Superior temporal gyrus (tissue), 1 donor: ENCODE measurements around the gene AP2A1.

Experiments used
- DNase-seq: peaks from one replicate; pipeline ENCODE4 v3.0.0-alpha.2; 2016; ENCODE audit errors: extremely low spot score

The AP2A1 gene

DNA sequence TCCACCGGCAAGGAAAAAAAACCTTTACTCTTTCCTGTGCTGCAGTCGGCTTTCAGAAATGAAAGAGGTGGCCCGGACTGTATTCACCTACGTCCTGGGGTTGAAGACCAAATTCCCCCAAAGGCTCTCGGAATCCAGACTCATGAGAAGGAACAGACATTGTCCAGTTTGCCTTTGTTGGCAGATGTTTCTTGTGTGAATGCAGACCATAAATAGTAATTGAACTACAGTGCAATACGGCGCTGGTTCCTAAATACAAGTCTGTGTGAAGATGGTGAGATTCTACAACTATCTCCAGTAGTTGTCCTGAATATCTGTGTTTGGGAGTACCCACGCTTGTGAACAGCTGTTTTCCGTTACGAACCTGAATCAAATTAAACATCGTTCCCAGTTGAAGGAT lies 72.9 kb downstream of the AP2A1 start:
- no peak for DNase-seq

DNA sequence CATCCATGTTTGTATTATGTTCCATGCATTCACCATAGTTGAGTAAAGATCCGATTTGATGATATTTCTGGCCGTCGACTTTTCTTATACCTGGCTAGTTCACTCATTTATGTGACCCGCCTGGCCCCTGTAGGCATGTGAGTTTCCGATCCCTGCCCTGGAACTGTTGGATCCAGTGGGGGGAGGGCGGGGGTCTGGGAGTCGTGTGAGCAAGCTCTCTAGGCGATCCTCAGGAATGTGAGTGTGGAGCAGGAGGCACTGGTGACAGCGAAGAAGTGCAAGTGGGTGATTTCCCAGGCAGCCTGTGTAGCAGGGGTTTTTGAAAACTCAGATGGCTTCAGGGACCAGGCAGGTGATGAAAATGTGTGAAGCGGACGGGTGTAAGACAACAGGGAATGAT lies 73.5 kb downstream of the AP2A1 start:
- no peak for DNase-seq

DNA sequence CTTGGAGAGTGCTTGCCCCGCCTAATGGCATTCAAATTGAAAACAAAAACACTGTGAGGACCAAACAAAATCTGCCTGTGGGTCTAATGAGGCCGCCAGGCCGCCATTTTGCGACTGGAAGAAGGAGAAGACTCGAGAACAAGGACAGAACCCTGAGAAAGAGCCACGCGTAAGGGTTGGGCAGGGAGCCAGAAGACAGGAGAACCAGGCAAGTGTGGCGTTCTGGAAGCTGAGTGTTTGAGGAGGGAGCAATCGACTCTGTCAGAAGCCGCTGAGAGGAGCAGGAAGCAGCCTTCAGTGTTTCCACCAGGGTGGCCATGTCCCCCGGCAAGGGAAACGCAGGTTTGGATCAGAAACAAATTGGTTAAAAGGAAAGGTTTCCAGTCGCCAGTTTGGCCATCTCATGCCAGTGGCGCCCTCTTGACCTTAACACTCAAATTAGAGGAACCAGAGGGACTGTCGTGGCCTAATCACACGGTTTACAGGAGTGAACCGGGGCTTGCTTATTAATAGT lies 74.0 kb downstream of the AP2A1 start:
- no peak for DNase-seq

DNA sequence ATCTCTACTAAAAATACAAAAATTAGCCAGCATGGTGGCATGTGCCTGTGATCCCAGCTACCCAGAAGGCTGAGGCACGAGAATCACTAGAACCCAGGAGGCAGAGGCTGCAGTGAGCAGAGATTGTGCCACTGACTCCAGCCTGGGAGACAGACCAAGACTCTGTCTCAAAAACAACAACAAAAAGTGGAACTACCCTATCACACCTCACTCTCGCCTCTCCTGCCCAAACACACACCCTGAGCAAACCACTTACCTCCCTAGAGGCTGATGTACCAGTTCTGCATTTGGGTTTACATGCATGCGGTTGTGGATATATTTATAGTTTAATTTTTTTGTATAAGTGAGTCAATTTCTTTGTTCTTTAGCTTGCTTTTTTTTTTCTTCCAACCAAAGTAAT lies 76.5 kb downstream of the AP2A1 start:
- no peak for DNase-seq

DNA sequence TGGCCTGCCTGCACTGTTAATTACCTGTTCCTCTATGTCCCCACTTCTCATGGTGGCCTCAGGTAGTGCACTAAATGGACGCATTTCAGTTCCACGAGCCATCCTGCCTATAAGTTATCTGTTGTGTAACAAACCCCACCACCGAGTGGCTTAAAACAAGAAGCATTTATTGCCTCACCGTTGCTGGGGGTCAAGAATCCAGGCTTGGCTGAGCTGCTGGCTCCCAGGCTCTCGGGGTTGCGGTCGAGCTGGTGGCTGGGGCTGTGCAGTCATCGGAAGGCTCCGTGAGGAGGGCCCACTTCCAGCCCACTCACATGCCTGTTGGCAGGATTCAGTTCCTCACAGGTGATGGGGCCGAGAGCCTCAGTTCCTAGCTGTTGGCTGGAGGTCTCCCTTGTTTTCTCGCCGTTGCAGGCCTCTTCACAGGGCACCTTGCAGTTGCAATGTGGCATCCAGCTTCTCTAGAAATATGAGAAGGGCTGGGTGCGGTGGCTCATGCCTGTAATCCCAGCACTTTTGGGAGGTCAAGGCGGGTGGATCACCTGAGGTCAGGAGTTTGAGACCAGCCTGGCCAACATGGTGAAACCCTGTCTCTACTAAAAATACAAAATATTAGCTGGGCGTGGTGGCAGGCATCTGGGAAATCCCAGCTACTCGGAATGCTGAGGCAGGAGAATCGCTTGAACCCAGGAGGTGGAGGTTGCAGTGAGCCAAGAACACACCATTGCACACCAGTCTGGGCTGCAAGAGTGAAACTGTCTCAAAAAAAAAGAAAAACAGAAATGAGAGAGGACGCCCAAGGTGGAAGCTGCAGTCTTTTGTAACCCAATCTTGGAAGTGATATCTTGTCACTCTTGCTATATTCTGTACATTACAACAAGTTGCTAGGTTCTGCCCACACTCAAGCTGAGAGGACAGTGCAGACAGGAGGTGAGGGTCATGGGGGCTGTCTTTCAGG lies 77.6 kb downstream of the AP2A1 start:
- DNase-seq: no peak

DNA sequence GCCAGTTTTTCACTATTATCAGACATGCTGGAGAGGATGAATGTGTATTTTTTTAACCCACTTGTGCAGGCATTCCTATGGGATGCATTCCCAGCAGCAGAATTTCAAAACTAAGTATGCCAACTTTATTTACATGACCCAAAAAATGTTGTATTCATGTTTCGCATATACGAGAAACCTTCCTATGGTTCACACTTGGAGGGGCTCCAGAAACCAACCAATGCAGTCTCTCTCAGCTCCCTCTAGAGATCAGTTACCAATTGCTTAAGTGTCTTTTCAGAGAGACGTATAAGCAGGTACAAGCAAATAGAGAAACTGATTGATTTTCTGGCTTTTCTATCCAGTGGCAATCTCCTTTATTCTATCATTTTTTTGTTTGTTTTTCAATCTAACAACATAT lies 78.6 kb downstream of the AP2A1 start:
- DNase-seq: no peak

DNA sequence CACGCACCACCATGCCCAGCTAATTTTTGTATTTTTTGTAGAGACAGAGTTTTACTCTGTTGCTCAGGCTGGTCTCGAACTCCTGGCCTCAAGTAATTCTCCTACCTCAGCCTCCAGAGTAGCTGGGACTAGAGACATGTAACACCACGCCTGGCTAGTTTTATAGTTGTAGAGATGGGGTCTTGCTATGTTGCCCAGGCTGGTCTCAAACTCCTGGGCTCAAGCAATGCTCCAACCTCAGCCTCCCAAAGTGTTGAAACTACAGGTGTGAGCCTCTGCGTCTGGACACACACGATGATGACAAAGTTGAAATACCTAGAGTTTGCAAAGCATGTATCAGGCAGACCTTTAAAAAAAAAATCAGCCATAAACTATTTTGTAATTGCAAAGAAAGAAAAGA lies 79.6 kb downstream of the AP2A1 start:
- no peak for DNase-seq

DNA sequence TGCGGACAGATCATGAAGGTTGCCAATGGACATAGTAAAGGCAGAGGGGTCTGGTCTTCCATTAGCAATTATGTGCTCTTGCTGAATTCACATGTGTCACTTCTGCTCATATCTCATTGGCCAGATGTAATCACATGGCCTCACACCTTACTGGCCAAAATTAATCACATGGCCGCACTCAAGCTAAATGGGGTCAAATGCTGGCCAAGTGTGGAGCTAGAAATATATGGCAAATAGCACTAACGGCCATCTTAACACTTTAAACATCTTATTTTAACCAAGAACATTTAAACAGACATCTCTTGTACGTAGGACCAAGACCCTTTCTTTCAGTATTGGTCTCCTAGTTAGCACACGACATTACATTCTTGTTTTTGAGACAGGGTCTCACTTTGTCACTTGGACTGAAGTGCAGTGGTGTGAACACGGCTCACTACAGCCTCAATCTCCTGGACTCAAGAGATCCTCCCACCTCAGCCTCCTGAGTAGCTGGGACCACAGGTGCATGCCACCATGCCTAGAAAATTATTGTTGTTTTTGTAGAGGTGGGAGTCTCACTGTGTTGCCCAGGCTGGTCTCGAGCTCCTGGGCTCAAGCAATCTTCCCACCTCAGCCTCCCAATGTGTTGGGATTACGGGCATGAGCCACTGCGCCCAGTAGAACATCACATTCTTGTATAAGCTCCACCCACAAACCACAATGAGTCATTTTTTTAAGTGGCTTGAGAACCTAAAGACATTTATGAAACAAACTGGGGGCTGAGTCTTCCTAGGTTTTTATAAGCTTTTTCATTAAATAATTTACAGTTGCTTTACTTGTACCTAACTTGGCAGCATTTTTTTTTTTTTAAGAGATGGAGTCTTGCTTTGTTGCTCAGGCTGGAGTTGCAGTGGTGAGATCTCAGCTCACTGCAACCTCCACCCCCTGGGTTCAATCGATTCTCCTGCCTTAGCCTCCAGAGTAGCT lies 81.2 kb downstream of the AP2A1 start:
- no peak for DNase-seq

DNA sequence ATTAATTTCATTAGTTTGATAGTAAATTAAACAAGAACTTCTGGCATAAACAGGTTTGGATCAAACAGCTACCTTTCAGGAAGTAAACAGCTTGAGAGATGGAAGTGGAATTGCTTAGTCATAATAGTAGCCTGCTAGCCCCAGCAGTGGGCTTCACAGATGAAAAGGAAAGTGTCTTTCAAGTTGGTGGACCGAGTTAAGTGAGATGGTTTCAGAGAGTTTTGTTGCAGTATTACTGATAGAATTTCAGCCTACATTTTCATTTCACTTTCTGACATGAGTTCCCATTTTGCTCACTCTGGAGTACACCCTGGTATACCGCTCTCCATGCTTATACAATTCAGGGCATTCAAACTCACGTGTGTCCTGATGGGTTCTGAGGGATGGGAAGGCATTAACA lies 82.1 kb downstream of the AP2A1 start:
- DNase-seq: no peak

DNA sequence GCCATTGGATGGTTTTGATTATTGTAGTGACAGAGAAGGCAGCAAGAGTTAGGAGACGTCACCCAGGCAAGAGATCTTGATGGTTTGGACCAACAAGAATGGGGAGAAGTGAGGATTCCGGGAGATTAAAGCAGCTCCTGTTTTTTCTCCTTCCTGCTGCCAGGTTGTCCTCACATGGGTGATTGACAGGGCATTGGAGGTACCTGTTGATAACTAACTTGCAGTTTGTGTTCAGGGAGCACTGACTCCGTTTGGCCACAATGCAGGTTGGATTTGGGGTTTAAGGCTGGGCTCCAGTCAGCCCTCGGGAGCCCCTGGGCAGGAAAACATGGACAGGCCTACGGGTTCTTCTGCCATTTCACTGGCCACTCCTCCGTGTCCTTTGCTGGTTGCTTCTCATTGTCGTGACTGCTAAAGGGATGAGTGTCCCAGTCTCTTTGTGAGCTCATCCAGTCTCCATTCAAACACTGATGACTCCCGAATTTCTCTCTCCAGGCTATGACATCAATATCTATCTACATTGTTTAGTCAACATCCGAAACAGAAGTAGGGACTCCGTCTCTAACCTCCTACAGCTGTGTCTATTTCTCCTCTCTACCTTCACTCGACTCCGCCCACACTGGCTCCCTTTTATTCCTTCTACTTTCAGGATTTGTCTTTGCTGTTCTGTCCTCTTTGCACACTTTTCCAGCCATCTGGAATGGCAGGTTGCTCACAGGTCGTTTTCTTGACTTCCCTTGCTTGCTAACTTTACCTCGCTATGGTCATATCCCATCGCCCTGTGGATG lies 82.8 kb downstream of the AP2A1 start:
- DNase-seq: no peak

DNA sequence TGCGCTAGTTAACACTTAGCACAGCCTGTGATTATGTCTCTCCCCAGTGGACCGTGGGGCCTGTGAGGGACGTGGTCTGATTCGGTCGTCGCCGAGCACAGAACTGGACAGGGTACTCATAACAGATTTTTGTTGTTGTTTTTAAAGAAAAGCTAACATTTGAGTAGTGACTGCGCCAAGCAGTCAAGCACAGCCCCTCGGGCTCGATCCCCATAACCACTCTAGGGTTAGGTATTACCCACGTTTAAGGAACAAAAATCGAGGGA lies 83.4 kb downstream of the AP2A1 start:
- no peak for DNase-seq

DNA sequence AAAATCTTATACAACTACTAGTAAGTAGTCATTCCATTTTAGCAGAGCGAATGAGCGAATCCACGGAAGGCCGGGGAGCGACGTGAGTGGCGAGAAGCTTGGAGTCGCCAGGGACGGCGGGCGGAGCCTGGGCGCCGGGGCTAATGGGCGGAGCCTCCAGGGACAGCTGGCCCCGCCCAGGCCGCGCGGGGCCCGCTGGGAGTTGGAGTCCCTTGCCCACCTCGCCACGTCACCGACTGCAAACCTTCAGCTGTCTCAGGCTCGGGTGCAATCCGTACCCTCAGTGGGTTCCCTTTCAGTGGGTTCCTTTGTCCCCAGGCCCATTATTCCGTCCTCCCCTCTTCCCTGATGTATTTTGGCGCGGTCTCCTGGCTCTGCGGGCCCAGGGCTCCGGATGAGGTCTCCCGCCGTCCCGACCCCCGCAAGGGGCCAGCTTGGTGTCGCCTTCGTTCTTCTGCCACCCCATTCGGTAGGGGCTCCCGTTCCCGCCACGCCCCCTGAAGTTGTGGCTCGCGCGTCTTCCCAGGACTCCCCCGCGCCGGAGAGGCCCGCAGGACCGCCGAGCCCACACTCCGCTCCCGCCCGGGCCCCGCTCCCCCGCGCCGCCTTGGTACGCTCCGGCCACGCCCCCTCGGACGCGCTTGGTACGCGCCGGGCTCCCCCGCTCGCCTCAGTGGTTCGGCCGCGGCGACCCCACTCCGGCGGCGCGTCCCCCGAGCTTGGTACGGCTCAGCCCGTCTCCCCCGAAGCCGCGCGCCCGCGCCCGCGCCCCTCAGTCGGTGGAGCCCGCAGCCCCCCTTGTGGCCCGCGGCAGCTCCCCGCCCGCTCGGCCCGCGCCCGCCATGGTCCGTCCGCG lies 83.9 kb downstream of the AP2A1 start, which contains the start of gene PTOV1:
Gene PTOV1, plus strand, starts transcription at position 673 of the 856 bp plus-strand sequence.
- DNase-seq: peak; percentile 96

DNA sequence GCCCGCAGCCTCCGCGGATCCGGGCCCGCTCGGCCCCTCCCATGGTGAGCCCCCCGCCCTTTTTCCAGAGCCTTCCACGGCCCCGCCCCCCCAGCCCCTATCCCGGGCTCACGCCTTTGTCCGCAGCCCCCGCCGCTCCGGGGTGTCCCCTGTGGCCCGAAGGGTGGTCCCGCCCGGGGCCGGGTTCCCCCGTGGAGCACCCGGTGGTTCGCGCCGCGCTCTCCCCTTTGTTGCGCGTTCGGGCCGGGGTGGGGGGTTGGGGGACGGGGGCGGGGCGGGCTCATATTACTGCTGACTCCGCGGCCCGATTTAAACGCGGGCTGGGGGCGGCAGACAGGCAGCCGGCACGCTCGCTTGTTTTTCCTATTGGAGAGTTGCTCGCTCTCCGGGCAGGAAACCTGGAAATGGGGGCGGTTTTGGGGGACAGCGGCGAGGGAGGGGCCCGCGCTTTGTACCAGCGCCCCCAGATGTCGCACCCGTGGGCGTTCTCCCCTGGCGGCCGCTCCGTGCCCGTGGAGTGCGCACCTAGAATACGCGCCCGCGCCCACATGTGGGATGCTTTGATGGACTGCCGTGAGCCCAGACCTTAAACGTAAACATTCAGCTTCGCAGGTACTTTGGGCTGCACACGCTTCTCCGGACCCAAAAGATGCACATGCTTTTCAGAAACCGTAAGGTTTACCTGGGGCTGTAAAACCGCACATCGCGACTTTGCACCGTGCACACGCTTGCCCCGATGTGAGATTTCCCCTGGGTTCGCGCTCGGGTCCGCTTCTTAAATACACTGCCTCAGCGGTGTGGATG lies 84.9 kb downstream of the AP2A1 start:
- DNase-seq: no peak

DNA sequence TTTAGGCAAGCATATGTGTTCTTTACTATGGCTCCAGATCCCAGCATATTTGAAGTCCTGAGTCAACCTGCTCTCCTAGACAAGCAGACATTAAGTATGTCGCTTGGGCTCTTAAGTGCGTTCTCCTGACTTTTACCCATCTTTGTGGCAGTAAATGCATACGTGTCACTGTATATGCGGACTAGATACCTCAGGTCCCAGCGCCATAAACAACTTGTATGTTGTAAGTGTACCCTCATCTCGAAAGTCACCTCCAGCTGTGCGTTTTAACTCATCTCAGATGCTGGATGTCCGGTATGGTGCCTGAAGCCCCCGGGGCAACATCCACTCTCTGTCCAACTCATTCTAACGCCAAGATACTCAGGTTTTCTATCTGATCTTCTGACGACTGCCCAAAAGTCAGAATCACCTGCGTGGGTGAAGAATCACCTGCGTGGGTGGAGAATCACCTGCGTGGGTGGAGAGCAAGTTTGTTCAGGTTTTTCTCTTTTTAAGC lies 85.9 kb downstream of the AP2A1 start:
- DNase-seq: no peak

DNA sequence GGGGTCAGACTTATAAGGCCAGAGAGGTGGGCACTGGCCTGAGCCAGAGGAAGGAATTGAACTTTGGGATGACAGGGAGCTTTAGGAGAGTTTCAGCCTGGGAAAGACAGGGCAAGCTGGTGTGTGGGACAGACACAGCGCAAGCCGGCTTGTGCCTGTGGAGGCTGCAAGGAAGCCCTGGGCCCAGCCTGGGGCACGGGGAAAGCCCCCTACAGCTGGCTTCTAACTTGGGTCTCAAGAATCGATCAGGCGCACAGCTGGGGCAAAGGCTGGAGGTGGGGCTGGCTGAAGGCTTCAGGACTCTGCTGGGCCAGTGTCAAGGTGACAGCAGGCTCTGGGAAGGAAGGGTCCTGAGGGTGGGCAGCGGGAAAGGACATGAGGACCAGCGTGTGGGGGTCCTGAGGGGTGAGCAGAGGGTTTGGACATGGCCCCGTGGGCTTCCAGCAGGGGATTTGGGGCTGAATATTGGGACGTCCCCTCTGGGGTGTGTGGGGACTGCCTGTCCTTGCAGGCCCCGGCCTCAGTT lies 87.1 kb downstream of the AP2A1 start:
- no peak for DNase-seq

DNA sequence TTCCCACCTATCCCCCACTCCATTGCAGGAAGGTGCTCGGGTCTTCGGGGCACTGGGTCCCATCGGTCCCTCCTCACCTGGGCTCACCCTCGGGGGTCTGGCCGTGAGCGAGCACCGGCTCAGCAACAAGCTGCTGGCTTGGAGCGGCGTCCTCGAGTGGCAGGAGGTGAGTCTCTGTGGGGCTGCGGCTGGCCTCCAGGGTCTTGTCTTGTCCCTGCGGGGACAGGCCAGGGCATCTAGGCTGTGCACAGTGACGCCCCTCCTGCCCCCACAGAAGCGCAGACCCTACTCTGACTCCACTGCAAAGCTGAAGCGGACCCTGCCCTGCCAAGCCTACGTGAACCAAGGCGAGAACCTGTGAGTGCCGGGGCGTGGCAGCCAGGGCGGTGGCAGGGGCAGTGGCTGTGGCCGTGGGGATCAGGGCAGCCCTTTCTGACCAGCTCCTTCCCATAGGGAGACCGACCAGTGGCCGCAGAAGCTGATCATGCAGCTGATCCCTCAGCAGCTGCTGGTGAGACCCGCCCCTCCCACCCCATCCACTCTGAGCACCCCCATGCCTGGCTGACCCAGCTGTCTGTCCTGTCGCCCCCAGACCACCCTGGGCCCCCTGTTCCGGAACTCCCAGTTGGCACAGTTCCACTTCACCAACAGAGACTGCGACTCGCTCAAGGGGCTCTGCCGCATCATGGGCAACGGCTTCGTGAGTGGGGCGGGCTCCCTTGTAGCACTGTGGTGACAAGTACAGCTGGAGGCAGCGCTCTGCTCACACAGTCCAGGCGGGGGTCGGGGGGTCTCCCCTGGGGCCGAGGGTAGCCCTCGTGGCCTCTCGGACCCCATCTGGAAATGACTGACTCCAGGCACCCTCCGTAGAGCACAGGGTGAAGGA lies 87.8 kb downstream of the AP2A1 start:
- no peak for DNase-seq

DNA sequence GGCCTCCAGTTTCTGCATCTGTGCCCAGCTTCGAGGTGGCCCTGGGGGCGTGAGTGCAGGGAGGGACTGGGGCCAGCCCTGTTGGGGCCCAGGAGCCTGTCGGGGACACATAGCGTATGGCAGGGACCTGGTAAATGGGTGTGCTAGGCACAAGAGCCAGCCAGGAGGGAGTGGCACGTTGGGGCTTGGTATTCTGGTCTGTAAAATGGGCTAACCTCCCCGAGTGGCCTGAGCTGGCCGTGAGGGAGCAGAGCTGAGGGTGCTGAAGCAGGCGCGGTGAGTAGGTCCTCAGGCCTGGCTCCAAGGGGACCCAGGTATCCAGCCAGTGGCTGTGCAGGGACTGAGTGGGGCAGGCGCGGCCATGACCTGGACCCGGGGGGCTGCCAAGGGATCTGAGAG lies 88.5 kb downstream of the AP2A1 start:
- DNase-seq: no peak
